PC-9 (cell line): ENCODE data around the gene ITGAE.
"Not testable (repeated sequence)": the region's sequence is repeated elsewhere in the genome, so short reads cannot be mapped to it uniquely, and the experiment has no call there.

Experiments used
- EZH2 ChIP-seq: fragments of 200-600 bp; sonication (generic); IDR thresholded peaks from 2 replicates; pipeline ENCODE4 v1.8.0; 2017; ENCODE audit warnings: antibody characterized with exemption, low read depth
- TF ChIP-seq, protein P1 (sequence below): fragments of 200-600 bp; sonication (generic); conservative IDR thresholded peaks from 2 replicates; pipeline ENCODE4 v1.6.1; 2017; ENCODE audit warnings: mixed run types, antibody characterized with exemption, mild to moderate bottlenecking, moderate library complexity

DNA sequence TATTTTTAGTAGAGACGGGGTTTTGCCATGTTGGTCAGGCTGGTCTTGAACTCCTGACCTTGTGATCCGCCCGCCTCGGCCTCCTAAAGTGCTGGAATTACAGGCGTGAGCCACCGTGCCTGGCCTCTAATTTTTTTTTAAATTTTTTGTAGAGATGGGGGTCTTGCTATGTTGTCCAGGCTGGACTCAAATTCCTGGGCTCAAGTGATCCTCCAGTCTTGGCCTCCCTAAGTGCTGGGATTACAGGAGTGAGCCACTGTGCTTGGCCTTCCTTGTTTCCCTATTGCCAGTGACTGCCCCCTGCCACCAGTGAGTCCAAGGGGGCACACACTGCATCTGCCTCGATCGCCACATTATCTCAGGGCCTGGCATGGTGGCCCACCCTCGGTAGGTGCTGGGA is 6.8 kb downstream of the ITGAE start:
- TF ChIP-seq, protein P1, sequence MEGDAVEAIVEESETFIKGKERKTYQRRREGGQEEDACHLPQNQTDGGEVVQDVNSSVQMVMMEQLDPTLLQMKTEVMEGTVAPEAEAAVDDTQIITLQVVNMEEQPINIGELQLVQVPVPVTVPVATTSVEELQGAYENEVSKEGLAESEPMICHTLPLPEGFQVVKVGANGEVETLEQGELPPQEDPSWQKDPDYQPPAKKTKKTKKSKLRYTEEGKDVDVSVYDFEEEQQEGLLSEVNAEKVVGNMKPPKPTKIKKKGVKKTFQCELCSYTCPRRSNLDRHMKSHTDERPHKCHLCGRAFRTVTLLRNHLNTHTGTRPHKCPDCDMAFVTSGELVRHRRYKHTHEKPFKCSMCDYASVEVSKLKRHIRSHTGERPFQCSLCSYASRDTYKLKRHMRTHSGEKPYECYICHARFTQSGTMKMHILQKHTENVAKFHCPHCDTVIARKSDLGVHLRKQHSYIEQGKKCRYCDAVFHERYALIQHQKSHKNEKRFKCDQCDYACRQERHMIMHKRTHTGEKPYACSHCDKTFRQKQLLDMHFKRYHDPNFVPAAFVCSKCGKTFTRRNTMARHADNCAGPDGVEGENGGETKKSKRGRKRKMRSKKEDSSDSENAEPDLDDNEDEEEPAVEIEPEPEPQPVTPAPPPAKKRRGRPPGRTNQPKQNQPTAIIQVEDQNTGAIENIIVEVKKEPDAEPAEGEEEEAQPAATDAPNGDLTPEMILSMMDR: not testable (repeated sequence)
- not testable (repeated sequence) for TF ChIP-seq EZH2
